Esophagus squamous epithelium (tissue), 4 donors: ENCODE results near the gene PCDHGA1.

Source experiments
- CTCF ChIP-seq, 6 experiments: fragments of 450-650 bp in 4 of 6; fragments of 200-600 bp in 2 of 6; sonication (generic) in 2 of 6; IDR thresholded peaks; one replicate each; pipeline ENCODE4 v1.5.1; 2016 to 2019; ENCODE audit warnings: antibody characterized with exemption in 6 of 6, mild to moderate bottlenecking in 4 of 6, moderate library complexity in 4 of 6
- POLR2A ChIP-seq, 4 donors: fragments of 450-650 bp; IDR thresholded peaks; one replicate each; pipeline ENCODE4 v1.6.1; 2017; ENCODE audit warnings: antibody characterized with exemption in 4 of 4, mild to moderate bottlenecking in 4 of 4, moderate library complexity in 3 of 4

GRCh38 chr5:141319699-141320098 lies 10.6 kb upstream of the PCDHGA1 start:
- TF ChIP-seq POLR2A (IDR thresholded peaks at IDR 0.05), result no peak
- TF ChIP-seq CTCF (IDR thresholded peaks at IDR 0.05), result no peak
